HepG2 (cell line): ENCODE data around the gene COPS6. TPM values are rescaled to one million over a fixed set of nuclear protein-coding genes. Genes with fewer than 3 reads are reported as not detected.

ENCODE experiments used
- DNMT1 ChIP-seq: sonication (generic); formaldehyde crosslinking; IDR thresholded peaks from 2 replicates; pipeline ENCODE4 v1.5.1; 2020; ENCODE audit warnings: mild to moderate bottlenecking, missing genetic modification reagents
- EHMT2 ChIP-seq: fragments of 200-600 bp; sonication (generic); IDR thresholded peaks from 2 replicates; pipeline ENCODE4 v1.7.0; 2017; ENCODE audit warnings: antibody characterized with exemption, low read depth, low read length, borderline replicate concordance
- FOXO1 ChIP-seq: sonication (generic); formaldehyde crosslinking; IDR thresholded peaks from 2 replicates; pipeline ENCODE4 v1.4.0; 2020; ENCODE audit warnings: missing genetic modification reagents
- HMG20A ChIP-seq: IDR thresholded peaks from 2 replicates; pipeline ENCODE4 v1.6.1; 2016; ENCODE audit warnings: borderline replicate concordance
- HOXA7 ChIP-seq: sonication (generic); formaldehyde crosslinking; IDR thresholded peaks from 2 replicates; pipeline ENCODE4 v1.8.1; 2022; ENCODE audit warnings: mild to moderate bottlenecking, missing genetic modification reagents, moderate library complexity
- PHF21A ChIP-seq: sonication (generic); formaldehyde crosslinking; IDR thresholded peaks from 2 replicates; pipeline ENCODE4 v1.5.0; 2020; ENCODE audit warnings: mild to moderate bottlenecking, missing genetic modification reagents
- PRPF4 ChIP-seq: fragments of 200-400 bp; formaldehyde crosslinking; IDR thresholded peaks from 2 replicates; pipeline ENCODE4 v1.6.1; 2016; ENCODE audit warnings: low read length, low read depth; ENCODE audit not compliant: poor library complexity, severe bottlenecking
- RARG ChIP-seq: sonication (generic); formaldehyde crosslinking; IDR thresholded peaks from 2 replicates; pipeline ENCODE4 v1.4.0; 2020; ENCODE audit warnings: low read depth, mild to moderate bottlenecking, missing genetic modification reagents
- RCOR2 ChIP-seq: IDR thresholded peaks from 2 replicates; pipeline ENCODE4 v1.6.1; 2016; ENCODE audit warnings: missing biosample characterization, missing genetic modification reagents
- REXO4 ChIP-seq: sonication (generic); formaldehyde crosslinking; IDR thresholded peaks from 2 replicates; pipeline ENCODE4 v1.8.0; 2022; ENCODE audit warnings: missing genetic modification reagents, mild to moderate bottlenecking, borderline replicate concordance
- RNF2 ChIP-seq: fragments of 450-650 bp; conservative IDR thresholded peaks from 2 replicates; pipeline ENCODE4 v1.6.1; 2016; ENCODE audit warnings: low read depth
- SCMH1 ChIP-seq: sonication (generic); formaldehyde crosslinking; IDR thresholded peaks from 2 replicates; pipeline ENCODE4 v1.9.0; 2021; ENCODE audit warnings: missing genetic modification reagents, mild to moderate bottlenecking, borderline replicate concordance
- ZBTB21 ChIP-seq: sonication (generic); formaldehyde crosslinking; IDR thresholded peaks from 2 replicates; pipeline ENCODE4 v1.4.0; 2020; ENCODE audit warnings: missing genetic modification reagents
- ZFX ChIP-seq: sonication (generic); formaldehyde crosslinking; IDR thresholded peaks from 2 replicates; pipeline ENCODE4 v1.4.0; 2020; ENCODE audit warnings: mild to moderate bottlenecking, low read depth, missing genetic modification reagents, moderate library complexity
- ZNF329 ChIP-seq: sonication (generic); formaldehyde crosslinking; IDR thresholded peaks from 2 replicates; pipeline ENCODE4 v1.9.0; 2021; ENCODE audit warnings: low read depth, mild to moderate bottlenecking, missing genetic modification reagents
- ZNF337 ChIP-seq: sonication (generic); formaldehyde crosslinking; IDR thresholded peaks from 2 replicates; pipeline ENCODE4 v1.5.1; 2020; ENCODE audit warnings: missing genetic modification reagents, low read depth, mild to moderate bottlenecking, borderline replicate concordance
- ZNF558 ChIP-seq: sonication (generic); formaldehyde crosslinking; IDR thresholded peaks from 2 replicates; pipeline ENCODE4 v1.9.0; 2022; ENCODE audit warnings: mild to moderate bottlenecking, missing genetic modification reagents, borderline replicate concordance
- ZNF577 ChIP-seq: sonication (generic); formaldehyde crosslinking; IDR thresholded peaks from 2 replicates; pipeline ENCODE4 v1.4.0; 2020; ENCODE audit warnings: mild to moderate bottlenecking, low read depth, missing genetic modification reagents, borderline replicate concordance
- polyA plus RNA-seq, 8 experiments: library from polyadenylated mRNA; depleted of rRNA in 3 of 8; stranded (reverse) in 7 of 8; unstranded in 1 of 8; fragments of >200 nt; fragmentation: Illumina TruSeq in 4 of 8; extraction: Trizol in 4 of 8; gene quantifications; 2 replicates each; pipeline versions ENCODE4 v1.2.1 to v1.2.3, GENCODE V29; 2011 to 2016; ENCODE audit warnings: low read depth in 4 of 8, missing spikeins in 1 of 8, mixed read lengths in 1 of 8; ENCODE audit not compliant: insufficient read depth in 1 of 8
- total RNA-seq, 5 experiments: library from RNA; depleted of rRNA; stranded (reverse); fragments of >200 nt; fragmentation: Illumina TruSeq; extraction: Trizol; gene quantifications; 2 replicates each; pipeline ENCODE4 v1.2.3, GENCODE V29; 2016; ENCODE audit warnings: low read depth in 1 of 5
- TF ChIP-seq, protein P1 (sequence below): sonication (generic); formaldehyde crosslinking; IDR thresholded peaks from 2 replicates; pipeline ENCODE4 v1.8.0; 2022; ENCODE audit warnings: missing genetic modification reagents, mild to moderate bottlenecking, borderline replicate concordance
- TF ChIP-seq, protein P2 (sequence below): sonication (generic); formaldehyde crosslinking; IDR thresholded peaks from 2 replicates; pipeline ENCODE4 v1.4.0; 2020; ENCODE audit warnings: mild to moderate bottlenecking, missing genetic modification reagents
- TF ChIP-seq, protein P3 (sequence below): IDR thresholded peaks from 2 replicates; pipeline ENCODE4 v1.6.1; 2016; ENCODE audit warnings: low read depth, missing genetic modification reagents, missing compliant biosample characterization
- TF ChIP-seq, protein P4 (sequence below): IDR thresholded peaks from 2 replicates; pipeline ENCODE4 v1.6.1; 2016; ENCODE audit warnings: missing genetic modification reagents, missing compliant biosample characterization
- TF ChIP-seq, protein P5 (sequence below): sonication (generic); formaldehyde crosslinking; IDR thresholded peaks from 2 replicates; pipeline ENCODE4 v1.5.0; 2020; ENCODE audit warnings: missing genetic modification reagents, mild to moderate bottlenecking, borderline replicate concordance

The COPS6 gene
- total and polyA plus RNA-seq, 2 of the 13 experiments (the other 11 are each of a cell fraction or from before 2014, with no cell fraction given) = 33.4 to 117 TPM

DNA sequence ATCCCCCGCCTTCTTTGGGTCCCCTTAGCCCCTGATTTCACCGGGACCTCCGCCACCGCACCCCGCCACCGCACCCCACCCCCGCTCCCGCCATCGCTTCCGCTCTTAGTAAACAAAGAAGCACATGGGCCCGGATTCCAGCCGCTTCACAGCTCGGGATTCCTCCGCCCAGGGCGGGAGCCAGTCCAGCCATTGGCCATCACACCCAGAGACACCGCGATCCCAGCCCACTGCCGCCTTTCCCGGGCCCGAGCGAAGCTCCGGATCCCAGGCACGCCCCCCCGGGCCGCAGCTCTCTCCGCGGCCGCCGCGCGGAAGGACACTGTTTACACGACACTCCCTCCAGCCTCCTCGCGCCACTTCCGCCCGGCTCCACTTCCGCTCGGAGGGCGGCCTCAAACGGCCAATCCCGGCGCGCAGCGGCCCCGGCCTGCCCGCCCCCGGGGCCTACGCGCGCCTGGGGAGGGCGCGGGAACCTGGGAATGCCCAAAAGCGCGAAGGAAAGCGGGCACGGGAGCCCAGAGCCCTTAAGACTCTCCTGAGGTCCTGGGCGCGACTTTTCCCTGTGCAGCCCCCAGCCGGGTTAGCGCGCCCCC lies 11.7 kb downstream of the COPS6 start (continued):
- TF ChIP-seq, protein P1, sequence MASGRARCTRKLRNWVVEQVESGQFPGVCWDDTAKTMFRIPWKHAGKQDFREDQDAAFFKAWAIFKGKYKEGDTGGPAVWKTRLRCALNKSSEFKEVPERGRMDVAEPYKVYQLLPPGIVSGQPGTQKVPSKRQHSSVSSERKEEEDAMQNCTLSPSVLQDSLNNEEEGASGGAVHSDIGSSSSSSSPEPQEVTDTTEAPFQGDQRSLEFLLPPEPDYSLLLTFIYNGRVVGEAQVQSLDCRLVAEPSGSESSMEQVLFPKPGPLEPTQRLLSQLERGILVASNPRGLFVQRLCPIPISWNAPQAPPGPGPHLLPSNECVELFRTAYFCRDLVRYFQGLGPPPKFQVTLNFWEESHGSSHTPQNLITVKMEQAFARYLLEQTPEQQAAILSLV = peak; percentile 72; the same call in 1 of the 2 replicates
- TF ChIP-seq HOXA7 (CRISPR knock-in tag) = no peak
- TF ChIP-seq RNF2 = peak; percentile 54; the same call in 1 of the 2 replicates
- TF ChIP-seq DNMT1 (CRISPR knock-in tag) = no peak
- TF ChIP-seq SCMH1 = no peak
- TF ChIP-seq ZNF558 = peak; percentile 65; the same call in 1 of the 2 replicates
- TF ChIP-seq FOXO1 (CRISPR knock-in tag) = peak; percentile 91
- no peak for TF ChIP-seq ZNF577 (CRISPR knock-in tag)
- TF ChIP-seq PHF21A = peak; percentile 93
- TF ChIP-seq RCOR2 (CRISPR knock-in tag) = no peak
- no peak for TF ChIP-seq EHMT2
- no peak for TF ChIP-seq PRPF4
- no peak for TF ChIP-seq ZBTB21 (CRISPR knock-in tag)
- TF ChIP-seq REXO4 = no peak
- TF ChIP-seq ZNF337 (CRISPR knock-in tag) = no peak; the same call in 1 of the 2 replicates
- TF ChIP-seq ZFX (CRISPR knock-in tag) = peak; percentile 75
- TF ChIP-seq HMG20A (CRISPR knock-in tag) = peak; percentile 25; the same call in 1 of the 2 replicates
- TF ChIP-seq ZNF329 = peak; percentile 64; the same call in 1 of the 2 replicates
- TF ChIP-seq, protein P2, sequence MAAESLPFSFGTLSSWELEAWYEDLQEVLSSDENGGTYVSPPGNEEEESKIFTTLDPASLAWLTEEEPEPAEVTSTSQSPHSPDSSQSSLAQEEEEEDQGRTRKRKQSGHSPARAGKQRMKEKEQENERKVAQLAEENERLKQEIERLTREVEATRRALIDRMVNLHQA = no peak
- no peak for TF ChIP-seq RARG (CRISPR knock-in tag)
- TF ChIP-seq, protein P3, sequence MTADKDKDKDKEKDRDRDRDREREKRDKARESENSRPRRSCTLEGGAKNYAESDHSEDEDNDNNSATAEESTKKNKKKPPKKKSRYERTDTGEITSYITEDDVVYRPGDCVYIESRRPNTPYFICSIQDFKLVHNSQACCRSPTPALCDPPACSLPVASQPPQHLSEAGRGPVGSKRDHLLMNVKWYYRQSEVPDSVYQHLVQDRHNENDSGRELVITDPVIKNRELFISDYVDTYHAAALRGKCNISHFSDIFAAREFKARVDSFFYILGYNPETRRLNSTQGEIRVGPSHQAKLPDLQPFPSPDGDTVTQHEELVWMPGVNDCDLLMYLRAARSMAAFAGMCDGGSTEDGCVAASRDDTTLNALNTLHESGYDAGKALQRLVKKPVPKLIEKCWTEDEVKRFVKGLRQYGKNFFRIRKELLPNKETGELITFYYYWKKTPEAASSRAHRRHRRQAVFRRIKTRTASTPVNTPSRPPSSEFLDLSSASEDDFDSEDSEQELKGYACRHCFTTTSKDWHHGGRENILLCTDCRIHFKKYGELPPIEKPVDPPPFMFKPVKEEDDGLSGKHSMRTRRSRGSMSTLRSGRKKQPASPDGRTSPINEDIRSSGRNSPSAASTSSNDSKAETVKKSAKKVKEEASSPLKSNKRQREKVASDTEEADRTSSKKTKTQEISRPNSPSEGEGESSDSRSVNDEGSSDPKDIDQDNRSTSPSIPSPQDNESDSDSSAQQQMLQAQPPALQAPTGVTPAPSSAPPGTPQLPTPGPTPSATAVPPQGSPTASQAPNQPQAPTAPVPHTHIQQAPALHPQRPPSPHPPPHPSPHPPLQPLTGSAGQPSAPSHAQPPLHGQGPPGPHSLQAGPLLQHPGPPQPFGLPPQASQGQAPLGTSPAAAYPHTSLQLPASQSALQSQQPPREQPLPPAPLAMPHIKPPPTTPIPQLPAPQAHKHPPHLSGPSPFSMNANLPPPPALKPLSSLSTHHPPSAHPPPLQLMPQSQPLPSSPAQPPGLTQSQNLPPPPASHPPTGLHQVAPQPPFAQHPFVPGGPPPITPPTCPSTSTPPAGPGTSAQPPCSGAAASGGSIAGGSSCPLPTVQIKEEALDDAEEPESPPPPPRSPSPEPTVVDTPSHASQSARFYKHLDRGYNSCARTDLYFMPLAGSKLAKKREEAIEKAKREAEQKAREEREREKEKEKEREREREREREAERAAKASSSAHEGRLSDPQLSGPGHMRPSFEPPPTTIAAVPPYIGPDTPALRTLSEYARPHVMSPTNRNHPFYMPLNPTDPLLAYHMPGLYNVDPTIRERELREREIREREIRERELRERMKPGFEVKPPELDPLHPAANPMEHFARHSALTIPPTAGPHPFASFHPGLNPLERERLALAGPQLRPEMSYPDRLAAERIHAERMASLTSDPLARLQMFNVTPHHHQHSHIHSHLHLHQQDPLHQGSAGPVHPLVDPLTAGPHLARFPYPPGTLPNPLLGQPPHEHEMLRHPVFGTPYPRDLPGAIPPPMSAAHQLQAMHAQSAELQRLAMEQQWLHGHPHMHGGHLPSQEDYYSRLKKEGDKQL (CRISPR knock-in tag) = no peak
- TF ChIP-seq, protein P4, sequence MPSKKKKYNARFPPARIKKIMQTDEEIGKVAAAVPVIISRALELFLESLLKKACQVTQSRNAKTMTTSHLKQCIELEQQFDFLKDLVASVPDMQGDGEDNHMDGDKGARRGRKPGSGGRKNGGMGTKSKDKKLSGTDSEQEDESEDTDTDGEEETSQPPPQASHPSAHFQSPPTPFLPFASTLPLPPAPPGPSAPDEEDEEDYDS (CRISPR knock-in tag) = no peak
- TF ChIP-seq, protein P5, sequence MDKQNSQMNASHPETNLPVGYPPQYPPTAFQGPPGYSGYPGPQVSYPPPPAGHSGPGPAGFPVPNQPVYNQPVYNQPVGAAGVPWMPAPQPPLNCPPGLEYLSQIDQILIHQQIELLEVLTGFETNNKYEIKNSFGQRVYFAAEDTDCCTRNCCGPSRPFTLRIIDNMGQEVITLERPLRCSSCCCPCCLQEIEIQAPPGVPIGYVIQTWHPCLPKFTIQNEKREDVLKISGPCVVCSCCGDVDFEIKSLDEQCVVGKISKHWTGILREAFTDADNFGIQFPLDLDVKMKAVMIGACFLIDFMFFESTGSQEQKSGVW (CRISPR knock-in tag) = no peak
